ENCODE results near the gene CCT8.

The CCT8 gene

DNA sequence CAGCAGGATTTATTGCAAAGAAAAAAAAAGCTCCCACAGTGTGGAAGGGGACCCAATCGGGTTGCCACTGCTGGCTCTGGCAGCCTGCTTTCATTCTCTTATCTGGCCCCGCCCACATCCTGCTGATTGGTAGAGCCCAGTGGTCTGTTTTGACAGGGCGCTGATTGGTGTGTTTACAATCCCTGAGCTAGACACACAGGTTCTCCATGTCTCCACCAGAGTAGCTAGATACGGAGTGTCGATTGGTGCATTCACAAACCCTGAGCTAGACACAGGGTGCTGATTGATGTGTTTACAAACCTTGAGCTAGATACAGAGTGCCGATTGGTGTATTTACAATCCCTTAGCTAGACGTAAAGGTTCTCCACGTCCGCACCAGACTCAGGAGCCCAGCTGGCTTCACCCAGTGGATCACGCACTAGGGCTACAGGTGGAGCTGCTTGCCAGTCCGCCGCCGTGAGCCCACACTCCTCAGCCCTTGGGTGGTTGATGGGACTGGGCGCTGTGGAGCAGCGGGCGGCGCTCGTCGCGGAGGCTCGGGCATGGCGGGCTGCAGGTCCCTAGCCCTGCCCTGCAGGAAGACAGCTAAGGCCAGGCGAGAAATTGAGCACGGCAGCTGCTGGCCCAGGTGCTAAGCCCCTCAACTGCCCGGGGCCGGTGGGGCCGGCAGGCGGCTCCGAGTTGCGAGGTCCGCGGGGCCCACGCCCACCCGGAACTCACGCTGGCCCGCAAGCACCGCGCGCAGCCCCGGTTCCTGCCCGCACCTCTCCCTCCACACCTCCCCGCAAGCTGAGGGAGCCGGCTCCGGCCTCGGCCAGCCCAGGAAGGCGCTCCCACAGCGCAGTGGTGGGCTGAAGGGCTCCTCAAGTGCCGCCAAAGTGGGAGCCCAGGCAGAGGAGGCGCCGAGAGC lies 3.5 kb upstream of the CCT8 start:
- peak; percentile 9 for DNase-seq

DNA sequence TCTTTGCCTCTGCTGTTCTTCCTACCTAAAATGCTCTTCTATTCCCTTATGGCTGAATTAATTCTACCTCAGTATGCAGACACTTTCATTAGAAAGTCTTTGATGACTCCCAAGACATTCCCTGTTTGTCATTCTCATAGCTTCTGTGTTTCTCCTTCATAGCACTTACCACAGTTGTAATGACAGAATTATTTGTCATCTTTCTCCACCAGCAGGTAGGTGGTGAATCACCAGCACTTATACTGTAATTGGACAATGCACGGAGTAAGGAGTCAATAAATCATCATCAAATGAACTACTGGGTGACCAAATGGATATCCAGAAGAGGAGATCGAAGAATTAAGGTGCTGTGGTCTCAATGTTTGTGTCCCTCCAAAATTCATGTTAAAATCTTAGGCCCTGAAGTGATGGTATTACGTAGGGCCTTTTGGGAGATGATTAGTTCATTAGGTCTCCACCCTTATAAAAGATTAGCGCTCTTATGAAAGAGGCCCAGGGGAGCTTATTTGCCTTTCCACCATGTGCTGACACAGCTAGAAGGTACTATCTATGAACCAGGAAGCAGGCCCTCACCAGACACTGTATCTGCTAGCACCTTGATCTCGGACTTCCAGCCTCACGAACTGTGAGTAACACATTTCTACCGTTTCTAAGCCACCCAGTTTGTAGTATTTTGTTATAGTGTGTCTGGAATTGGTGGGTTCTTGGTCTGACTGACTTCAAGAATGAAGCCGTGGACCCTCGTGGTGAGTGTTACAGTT lies 2.4 kb upstream of the CCT8 start:
- no peak for DNase-seq

DNA sequence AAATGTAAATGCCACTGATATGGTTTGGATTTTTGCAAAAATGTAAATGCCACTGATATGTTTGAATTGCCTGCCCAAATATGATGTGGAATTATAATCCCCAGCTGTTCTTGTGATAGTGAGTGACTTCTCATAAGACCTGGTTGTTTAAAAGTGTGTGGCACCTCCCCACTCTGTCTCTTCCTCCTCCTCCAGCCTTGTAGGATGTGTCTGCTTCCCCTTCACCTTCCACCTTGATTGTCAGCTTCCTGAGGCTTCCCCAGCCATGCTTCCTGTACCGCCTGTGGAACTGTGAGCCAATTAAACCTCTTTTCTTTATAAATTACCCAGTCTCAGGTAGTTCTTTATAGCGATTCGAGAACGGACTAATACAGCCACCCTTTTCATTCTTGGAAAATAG lies 1.3 kb upstream of the CCT8 start:
- DNase-seq: peak; percentile 18

DNA sequence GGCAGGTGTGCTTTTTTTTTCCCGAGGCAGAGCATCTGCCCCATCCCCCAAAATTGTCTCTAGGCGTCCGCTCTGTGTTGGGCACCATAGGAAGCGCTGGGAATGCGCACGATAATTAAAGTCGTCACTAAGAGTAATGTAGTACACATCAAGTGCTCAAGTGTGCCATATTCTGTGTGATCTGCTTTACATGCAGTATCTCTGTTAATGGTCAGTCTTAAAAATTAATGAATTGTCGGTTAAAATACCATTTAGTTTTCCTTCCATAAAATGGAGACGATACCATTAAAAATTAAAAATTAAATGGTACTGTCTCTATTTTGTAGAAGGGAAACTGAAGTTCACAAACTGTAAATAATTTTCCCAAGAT lies 544 bp upstream of the CCT8 start:
- no peak for DNase-seq

DNA sequence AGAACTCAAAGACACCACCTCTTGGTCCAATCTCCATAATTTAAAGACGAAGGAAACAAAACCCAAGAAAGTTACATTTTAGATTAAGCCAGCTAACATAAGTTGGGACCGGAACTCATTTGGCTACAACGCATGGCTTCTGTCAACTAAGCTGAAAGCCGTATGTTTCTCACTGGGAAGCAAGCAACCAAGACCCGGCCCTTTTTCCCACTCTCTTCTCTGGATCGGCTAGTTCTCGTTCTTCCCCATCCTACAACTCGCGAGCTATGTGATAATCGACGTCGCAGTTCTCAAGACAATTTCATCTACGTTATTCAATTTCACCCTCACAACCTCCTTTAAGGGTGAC lies 601 bp downstream of the CCT8 start:
- no peak for DNase-seq

DNA sequence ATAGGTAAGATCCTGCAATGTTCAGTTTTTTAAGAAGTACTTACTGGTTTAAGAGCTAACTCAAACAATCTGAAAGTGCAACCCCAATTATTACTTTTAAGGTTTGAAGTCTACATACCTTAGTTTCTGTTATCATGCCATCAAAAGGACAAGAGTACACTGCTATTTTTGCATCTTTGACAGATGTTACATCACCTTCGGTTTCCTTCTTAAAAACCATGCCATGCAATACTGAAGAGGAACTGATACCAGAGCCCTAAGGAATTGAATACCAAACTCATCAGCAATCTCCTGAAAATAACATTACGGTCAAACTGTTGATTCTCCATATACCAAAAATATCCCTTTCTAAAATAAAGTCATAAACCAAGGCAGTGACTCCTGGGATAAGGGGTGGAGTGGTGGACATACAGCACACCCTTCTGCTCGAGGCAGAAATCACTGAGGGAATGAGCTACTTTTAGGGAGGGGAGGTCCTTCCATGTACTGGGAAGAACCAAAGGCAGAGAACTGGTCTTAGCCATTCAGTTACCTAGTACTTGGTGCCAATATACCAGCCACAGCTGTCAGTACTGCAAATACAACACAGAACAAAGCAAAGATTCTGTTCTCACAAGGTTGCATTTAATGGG lies 8.5 kb downstream of the CCT8 start:
- DNase-seq: no peak

DNA sequence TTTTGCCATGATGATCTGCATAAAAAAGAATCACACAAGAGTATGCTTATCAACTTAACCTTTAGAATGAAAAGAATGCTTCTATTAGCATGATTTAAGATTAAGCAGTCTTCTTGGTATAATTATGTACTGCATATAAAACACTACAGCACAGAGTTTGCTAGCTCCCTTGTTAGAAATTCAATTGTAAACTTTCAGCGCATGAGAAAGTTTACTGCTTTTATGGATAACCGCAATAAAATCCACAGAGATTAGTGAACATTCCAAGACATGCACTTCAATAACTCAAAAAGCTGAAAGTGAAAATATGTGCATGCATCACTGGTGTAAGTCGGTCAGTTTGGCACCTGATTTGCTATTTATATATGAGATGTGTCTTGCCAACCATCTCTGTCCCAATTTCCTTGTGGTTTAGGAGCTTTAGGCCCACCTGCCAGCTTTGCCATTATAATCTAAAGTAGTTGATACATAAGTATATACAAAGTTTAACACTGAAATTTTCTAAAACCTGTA lies 16.9 kb downstream of the CCT8 start:
- no peak for DNase-seq

DNA sequence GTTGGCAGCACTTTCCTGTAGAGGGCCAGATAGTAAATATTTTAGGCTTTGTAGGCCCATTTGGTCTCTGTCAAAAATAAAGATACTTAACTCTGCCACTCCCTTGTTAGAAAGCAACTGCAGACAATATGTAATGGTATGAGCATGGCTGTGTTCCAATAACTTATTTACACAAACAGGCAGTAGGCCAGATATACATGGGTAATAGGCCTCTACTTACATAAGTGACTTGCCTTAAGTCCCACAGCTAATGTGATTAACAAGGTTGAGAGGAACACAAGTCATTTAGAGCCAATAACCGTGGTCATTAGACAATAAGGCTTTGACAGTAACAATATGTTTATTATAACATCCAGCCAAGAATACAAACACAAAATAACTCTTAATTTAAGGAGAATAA lies 17.4 kb downstream of the CCT8 start:
- no peak for DNase-seq

DNA sequence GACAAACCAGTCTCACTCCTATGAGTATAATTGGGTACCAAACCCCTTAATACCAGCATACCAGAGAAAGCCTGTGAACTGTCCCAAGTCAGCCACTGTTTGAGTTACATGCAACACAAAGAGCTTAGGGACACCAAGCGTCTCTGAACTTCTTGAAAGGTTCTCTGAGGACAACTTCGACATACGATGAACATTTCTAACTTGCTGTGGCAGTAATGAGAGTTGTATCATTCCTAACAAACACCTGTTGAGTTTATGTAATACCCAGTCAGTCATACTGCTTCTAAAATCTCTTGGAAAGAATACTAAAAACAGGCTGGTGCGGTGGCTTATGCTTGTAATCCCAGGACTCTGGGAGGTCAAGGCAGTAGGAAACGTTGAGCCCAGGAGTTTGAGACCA lies 18.4 kb downstream of the CCT8 start:
- DNase-seq: no peak

DNA sequence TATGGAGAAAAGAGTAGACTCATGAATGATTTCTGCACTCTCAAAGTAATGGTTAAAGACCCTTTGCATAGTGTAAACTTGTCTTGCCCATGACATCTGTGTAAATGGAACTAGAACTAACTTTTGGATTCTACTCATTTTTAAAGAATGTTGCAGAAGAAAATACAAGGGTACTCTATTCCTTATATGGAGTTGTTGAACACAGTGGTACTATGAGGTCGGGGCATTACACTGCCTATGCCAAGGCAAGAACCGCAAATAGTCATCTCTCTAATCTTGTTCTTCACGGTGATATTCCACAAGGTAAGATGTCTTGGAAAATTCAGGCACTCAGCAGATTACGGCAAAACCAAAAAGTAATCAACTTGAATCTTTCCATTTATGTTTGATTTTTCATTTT lies 19.8 kb downstream of the CCT8 start:
- no peak for DNase-seq

DNA sequence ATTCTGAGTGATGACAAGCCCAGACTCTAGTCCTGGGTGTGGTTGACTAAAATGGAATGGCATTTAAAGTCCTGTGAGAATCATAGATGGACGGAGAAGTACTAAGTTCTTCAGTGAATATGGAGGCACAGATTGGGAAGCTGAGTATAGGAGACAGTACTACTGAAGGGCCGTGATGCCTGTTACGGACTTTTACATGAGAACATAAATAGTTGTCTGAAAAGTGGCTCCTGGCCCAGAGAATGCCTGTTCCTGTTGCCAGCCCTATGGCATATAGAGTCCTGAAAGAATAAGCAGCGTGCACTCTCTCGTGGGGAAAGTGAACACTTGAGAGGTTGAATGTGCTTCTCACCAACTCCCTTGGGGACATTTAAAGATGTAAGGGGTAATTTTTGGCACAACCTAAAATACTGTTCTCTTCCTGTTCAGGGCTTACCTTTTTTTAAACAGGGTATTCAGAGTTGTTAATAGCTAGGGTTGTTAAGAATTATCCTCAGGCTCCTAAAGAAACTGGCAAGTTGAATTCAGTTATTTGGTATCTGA lies 20.4 kb downstream of the CCT8 start:
- DNase-seq: no peak

DNA sequence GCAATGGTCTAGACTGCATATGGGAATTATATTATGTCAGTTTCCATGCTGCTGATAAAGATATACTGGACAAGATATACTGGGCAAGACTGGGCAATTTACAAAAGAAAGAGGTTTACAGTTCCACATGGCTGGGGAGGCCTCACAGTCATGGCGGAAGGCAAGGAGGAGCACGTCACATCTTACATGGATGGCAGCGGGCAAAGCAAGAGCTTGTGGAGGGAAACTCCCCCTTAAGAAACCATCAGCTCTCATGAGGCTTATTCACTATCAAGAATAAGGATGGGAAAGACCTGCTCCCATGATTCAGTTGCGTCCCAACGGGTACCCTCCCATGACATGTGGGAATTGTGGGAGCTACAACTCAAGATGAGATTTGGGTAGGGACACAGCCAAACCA lies 21.2 kb downstream of the CCT8 start:
- DNase-seq: no peak

DNA sequence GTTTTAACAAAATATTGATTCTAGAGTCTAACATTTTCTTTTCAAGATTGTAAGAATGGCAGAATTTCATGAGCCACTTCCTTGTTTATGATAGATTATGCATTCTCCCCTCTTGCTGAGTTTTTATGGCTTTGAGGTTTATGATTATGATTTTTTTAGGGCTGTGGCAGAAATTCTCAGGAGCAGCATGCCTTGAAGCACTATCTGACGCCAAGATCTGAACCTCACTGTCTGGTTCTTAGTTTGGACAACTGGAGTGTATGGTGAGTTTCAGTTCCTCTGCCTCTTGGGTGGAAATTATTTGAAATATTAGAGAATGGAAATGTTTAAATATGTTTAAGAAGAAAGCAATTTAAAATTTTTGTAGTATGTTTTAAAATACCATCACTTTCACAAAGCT lies 38.8 kb downstream of the CCT8 start:
- DNase-seq: no peak

DNA sequence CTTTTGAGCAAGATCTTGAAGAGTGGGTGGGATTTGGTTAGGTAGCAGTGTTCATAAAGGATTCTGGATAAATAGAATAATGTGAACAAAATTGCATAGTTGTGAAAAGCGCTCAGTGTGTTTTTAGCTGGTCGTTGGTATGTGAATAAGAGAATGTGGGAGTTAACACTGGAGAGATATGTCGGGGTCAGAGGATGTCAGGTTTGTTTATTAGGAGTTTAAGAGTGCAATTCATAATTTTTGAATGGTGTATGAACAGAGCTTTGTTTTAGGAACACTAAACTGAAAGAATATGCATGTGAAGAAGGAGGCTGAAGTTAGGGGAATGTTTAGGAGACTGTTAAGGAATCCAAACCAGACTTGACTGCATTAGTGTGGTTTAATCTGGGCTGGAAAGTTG lies 39.6 kb downstream of the CCT8 start:
- no peak for DNase-seq

DNA sequence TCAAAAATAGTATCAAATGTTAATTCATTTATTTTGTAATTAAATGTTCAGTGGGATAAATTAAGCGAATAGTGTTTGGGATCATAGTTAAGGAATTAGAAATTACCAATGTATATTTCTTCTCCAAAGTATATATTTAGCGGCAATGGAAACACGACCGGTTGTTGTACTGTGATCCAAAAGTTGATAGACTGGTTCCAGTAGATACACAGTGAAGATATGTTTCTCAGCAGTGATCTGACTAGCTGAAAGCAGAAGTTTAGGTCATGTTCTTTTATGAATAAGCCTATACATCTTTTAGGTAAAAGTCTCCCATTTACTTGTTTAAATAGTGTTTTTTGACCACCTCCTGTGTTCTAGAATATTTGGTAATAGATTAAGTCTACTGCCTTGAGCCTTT lies 40.1 kb downstream of the CCT8 start:
- DNase-seq: no peak

DNA sequence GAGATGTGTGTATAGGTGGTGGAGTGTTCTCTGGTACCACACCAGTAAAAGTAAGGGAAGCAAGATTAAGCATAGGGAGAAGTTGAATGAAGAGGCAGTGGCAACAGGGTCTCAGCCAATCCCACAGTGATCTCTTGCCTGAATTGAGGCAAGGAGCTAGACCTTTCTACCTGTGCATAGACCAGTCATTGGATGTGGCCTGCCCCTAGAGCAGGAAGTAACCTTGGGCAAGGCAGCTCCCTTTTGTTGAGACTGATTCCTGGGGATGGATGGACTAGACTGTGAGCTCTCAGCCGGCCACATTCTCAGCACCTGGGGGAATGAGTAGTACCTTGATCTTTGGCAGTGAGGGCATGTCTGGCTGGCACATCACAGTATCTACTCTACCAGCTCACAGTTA lies 42.5 kb downstream of the CCT8 start:
- DNase-seq: no peak

DNA sequence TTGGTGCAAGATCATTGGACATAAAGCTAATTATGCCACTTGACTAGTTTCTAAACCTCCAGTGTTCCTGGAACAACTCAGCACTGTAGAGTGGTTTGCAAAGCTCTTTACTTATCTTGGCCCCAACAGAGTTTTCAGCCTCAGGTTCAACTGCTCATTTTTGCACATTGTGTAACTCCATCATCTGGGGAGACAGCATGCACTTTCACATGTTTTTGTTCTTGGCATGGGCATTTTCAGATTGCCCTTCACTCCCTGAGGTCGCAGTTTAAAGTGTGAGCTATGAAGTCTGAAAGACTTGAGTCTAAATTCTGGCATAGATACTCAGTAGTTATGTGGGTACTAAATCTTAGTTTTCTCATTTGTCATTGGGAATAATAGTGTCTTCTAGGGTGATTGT lies 43.9 kb downstream of the CCT8 start:
- DNase-seq: no peak

DNA sequence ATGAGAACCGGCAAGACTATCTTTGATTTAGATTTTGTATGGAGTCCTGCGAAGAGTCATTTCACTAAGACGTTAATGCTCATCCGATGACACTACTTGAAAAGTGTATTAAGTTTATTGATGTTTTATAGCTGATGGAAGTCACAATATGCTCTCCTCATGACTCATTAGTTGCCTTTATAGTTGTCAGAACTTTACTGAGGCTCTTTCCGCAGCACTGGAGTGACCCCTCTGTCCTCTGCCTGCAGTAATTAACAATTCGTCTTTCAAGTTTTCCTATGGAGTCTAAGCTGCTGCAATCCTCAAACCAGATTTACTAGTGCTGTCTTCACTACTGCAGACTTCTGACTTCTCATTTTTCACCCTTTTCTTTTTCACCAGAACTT lies 48.1 kb downstream of the CCT8 start:
- no peak for DNase-seq

DNA sequence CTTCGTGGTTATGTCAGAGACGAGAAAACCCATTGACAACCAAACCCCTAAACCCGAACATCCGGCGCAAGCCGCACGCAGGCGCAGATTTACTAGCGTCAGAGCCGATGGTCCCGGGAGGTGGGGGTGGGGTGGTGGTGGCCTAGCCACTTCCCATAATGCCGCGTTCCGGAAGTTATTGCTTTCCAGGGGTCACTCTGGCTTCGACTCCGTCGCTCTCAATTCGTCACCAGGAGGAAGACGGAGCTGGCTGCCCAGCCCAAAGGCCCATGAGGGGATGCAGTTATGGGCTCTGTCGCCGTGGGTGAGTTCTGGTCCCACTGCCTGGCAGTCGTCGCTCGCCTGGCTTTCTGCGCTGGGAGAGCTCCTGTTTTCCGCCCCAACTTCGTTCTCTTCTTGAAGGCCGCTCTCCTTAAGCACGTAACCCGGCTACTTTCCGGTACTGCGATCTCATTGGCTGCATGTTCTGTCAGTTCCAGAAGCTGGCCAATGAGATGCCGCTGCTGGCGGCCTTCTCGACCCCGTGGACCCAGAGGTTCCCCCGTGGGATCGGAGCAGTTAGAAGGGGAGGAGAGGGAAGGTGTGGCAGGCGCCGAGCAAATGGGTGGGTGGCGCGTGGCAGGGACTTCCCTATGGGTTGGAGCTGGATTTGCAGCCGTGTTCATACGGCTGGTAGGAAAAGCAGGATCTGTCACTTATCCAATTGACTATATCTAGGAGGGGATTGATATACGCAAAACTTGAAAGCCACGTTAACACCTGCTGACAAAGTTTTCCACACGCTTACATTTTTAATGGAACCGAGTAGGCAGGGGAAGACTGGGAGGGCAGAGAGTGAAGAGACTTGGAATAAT lies 48.7 kb downstream of the CCT8 start, which contains the start of gene USP16:
USP16 (plus strand) TSS at position 195 of the 854 bp plus-strand sequence. CDS start 3,246 bp downstream, outside the sequence.
- DNase-seq: peak; percentile 96

DNA sequence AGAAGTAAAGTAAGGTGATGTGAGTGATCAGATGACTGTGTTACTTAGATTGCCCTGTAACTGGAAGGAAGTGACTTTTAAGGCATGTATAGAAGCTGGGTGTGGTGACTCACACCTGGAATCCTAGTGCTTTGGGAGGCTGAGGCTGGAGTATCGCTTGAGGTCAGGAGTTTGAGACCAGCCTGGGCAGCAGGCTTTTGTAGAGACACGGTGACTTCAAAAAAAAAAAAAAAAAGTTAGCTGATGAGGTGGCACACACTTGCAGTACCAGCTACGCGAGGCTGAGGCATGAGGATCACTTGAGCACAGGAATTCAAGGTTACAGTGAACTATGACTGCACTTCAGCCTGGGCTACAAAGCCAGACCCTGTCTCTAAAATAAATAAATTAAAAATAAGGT lies 51.3 kb downstream of the CCT8 start:
- no peak for DNase-seq

DNA sequence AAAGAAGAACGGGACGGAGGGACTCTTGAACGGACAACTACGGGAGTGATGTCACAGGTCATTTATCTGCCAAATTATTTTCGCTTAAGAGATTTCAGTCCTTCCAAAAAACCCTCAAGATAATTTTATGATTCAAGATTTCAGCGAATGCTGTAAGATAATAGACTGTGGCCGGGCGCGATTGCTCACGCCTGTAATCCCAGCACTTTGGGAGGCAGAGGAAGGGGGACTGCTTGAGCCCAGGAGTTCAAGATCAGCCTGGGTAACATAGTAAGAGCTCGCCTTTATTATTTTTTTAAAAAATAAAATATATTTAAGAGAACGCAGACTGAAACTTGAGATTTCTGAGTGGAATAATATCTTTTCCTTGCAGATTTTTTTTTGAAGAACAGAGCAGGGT lies 54.9 kb downstream of the CCT8 start:
- DNase-seq: no peak

DNA sequence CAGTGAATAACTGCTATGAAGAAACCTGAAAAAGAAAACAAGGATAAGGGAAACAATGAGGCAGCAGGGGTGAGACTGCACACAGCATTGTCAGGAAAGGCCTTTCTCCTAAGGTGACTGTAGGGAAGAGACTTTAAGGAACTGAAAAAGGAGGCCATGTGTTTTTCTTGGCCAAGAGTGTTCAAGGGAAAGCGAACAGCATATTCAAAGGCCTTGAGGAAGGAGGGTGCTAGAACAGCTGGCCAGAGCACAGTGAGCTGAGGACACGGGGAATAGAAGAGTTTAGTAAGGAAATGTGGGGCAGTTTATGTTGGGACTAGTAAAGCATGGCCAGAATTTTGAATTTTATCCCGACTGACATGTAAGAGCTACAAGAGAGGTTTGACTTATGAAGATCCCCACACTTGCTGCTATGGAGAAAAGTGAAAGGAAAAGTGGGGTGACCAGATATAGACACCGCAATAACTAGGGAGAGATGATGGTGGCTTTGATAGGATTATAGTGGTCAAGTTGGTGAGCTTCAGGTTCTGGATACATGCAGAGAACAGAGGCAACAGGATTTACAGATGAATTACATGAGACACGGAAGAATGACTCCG lies 55.7 kb downstream of the CCT8 start:
- DNase-seq: no peak
